Vagina (tissue), 2 donors: ENCODE data around the gene STK17B. TPM values are rescaled to one million over a fixed set of nuclear protein-coding genes. Genes with fewer than 3 reads are reported as not detected.

Experiments
- DNase-seq, 2 donors: peaks; one replicate each; pipeline ENCODE4 v3.0.0-alpha.2; 2017; ENCODE audit errors: extremely low spot score in 2 of 2
- H3K27ac ChIP-seq: fragments of 200-600 bp; sonication (generic); one replicate; pipeline ENCODE4 v1.5.1; 2019
- H3K27me3 ChIP-seq: fragments of 200-600 bp; sonication (generic); one replicate; pipeline ENCODE4 v1.5.1; 2019
- H3K36me3 ChIP-seq, 2 donors: fragments of 200-600 bp; sonication (generic); one replicate each; pipeline ENCODE4 v1.5.1; 2017 to 2019
- H3K4me1 ChIP-seq: fragments of 200-600 bp; sonication (generic); one replicate; pipeline ENCODE4 v1.5.1; 2019
- H3K4me3 ChIP-seq, 2 donors: fragments of 200-600 bp; sonication (generic); 1 replicate in 1 of 2; 2 replicates in 1 of 2; pipeline ENCODE4 v1.5.1; 2016 to 2019
- H3K9me3 ChIP-seq: fragments of 200-600 bp; sonication (generic); one replicate; pipeline ENCODE4 v1.5.1; 2019
- POLR2A ChIP-seq, 2 donors: fragments of 450-650 bp; IDR thresholded peaks; one replicate each; pipeline ENCODE4 v1.6.1; 2017; ENCODE audit warnings: antibody characterized with exemption in 2 of 2, mild to moderate bottlenecking in 2 of 2, moderate library complexity in 2 of 2
- POLR2AphosphoS5 ChIP-seq, 2 donors: sonication (generic); formaldehyde crosslinking; IDR thresholded peaks; one replicate each; pipeline ENCODE4 v1.9.0; 2017; ENCODE audit warnings: antibody characterized with exemption in 2 of 2, mild to moderate bottlenecking in 2 of 2, low read depth in 1 of 2; ENCODE audit not compliant: insufficient read depth in 1 of 2
- intact Hi-C: fragments of 100-400 bp; cut with DNase I; formaldehyde crosslinking; loops from one replicate; pipeline ENCODE4 v1.15.1; 2023
- total RNA-seq: library from RNA; depleted of rRNA; stranded (reverse); fragments of >200 nt; gene quantifications from one replicate; pipeline ENCODE4 v1.2.3, GENCODE V29; 2016
- TF ChIP-seq, protein P1 (sequence below), 3 experiments: fragments of 450-650 bp in 2 of 3; fragments of 200-600 bp in 1 of 3; sonication (generic) in 1 of 3; IDR thresholded peaks; one replicate each; pipeline ENCODE4 v1.5.1; 2017 to 2019; ENCODE audit warnings: antibody characterized with exemption in 3 of 3, mild to moderate bottlenecking in 2 of 3, moderate library complexity in 2 of 3

STK17B gene
- total RNA-seq, 1 donor from 2014 or later: 24.3 TPM

DNA sequence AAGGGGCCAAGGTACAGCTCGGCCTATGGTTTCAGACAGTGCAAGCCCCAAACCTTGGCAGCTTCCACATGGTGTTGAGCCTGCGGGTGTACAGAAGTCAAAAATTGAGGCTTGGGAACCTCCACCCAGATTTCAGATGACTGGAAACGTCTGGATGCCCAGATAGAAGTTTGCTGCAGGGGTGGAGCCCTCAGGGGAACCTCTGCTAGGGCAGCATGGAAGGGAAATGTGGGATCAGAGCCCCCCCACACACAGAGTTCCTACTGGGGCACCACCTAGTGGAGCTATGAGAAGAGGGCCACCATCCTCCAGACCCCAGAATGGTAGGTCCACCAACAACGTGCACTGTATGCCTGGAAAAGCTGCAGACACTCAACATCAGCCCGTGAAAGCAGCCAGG, 87.8 kb downstream of the STK17B start:
- no peak for DNase-seq
- TF ChIP-seq POLR2A (IDR thresholded peaks at IDR 0.05): no peak
- TF ChIP-seq POLR2AphosphoS5 (IDR thresholded peaks at IDR 0.05; ENCODE audit: insufficient read depth in 1 of 2, low read depth in 1 of 2): no peak
- TF ChIP-seq, protein P1, sequence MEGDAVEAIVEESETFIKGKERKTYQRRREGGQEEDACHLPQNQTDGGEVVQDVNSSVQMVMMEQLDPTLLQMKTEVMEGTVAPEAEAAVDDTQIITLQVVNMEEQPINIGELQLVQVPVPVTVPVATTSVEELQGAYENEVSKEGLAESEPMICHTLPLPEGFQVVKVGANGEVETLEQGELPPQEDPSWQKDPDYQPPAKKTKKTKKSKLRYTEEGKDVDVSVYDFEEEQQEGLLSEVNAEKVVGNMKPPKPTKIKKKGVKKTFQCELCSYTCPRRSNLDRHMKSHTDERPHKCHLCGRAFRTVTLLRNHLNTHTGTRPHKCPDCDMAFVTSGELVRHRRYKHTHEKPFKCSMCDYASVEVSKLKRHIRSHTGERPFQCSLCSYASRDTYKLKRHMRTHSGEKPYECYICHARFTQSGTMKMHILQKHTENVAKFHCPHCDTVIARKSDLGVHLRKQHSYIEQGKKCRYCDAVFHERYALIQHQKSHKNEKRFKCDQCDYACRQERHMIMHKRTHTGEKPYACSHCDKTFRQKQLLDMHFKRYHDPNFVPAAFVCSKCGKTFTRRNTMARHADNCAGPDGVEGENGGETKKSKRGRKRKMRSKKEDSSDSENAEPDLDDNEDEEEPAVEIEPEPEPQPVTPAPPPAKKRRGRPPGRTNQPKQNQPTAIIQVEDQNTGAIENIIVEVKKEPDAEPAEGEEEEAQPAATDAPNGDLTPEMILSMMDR (IDR thresholded peaks at IDR 0.05): no peak
- H3K27me3 ChIP-seq: no peaks in the 10 kb centered on the region
- H3K4me3 ChIP-seq: no peak overlapping the region
- intact Hi-C loops: no loop called here
- no peak overlapping the region for H3K27ac ChIP-seq
- H3K36me3 ChIP-seq: no peaks in the 10 kb centered on the region
- no peaks in the 10 kb centered on the region for H3K9me3 ChIP-seq
- no peaks in the 10 kb centered on the region for H3K4me1 ChIP-seq

Other genes starting within 250 kb of the STK17B start
- 0.49 TPM for gene DNAH7, start 102.7 kb downstream of the STK17B start, total RNA-seq